ENCODE results near the gene IL2RA. TPM values are rescaled to one million over a fixed set of nuclear protein-coding genes. Genes with fewer than 3 reads are reported as not detected.

Gene IL2RA
- total and polyA plus RNA-seq, 10 of the 15 experiments (the other 5 are each of a cell fraction or from before 2014, with no cell fraction given): 2.2 to 6.0 (median 4.9) TPM

DNA sequence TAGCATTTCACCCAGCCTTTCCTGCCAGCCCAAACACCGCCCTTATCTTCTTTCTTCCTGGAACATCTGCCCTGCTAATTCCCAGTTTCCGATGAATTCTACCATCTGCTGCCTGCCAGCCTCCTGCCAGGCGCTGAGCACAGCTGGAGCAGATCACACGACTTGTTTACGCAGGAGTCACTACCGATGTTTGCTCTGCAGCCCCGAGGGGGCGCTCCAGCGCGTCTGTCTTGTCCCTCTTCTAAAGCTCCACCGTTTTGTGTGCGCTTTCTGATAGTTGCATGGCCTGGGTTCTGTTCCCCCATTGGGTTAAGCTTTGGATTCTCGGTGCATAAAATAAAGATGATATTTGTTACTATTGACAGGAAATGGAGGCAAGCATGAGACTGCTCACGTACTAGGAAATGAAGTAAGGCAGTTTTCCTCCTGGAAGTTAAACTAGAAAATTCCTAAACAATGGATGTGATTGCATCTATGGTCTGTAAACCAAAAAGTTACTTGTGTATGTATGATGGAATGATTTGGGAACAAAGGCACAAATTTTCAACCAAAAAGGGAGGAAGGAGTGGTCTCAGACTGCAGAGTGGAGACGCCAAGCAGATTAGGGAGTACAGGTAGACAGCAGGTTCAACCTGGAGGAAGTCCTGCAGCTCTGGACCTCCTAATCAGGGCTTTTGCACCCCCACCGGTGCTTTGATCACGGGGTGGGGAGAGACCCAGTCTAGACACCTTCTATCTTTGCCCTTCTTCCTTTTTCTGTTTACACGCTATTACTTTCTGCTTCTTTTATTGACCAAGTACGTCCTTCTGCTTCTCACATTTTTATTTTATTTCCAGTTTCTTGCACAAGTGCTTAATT, 24.4 kb upstream of the IL2RA start (continued):
- no peak for TF ChIP-seq NFYB (IDR thresholded peaks at IDR 0.05; ENCODE audit: insufficient read depth, low read depth, low read length)
- no peak for TF ChIP-seq NR2C2 (IDR thresholded peaks at IDR 0.05; ENCODE audit: borderline replicate concordance, control insufficient read depth, insufficient read length, low read depth)
- no peak; a peak in 1 of 4 replicates for TF ChIP-seq ETV6 (conservative IDR thresholded peaks at IDR 0.05 in 1 of 2, IDR thresholded peaks at IDR 0.05 in 1 of 2; ENCODE audit: borderline replicate concordance in 1 of 2, low read depth in 1 of 2)
- TF ChIP-seq YY1 (IDR thresholded peaks at IDR 0.05; ENCODE audit: low read depth, low read length): peak; percentile 72
- no peak for TF ChIP-seq SREBF1 (IDR thresholded peaks at IDR 0.05; ENCODE audit: low read length)
- no peak for TF ChIP-seq PAX8 (IDR thresholded peaks at IDR 0.05)
- TF ChIP-seq SMARCA5 (IDR thresholded peaks at IDR 0.05): peak; percentile 93
- TF ChIP-seq ZNF24 (IDR thresholded peaks at IDR 0.05): no peak
- no peak for TF ChIP-seq RCOR1 (conservative IDR thresholded peaks at IDR 0.05; ENCODE audit: low read depth, low read length)
- no peak for TF ChIP-seq SUPT20H (IDR thresholded peaks at IDR 0.05; ENCODE audit: borderline replicate concordance, control insufficient read depth, low read depth, low read length)
- TF ChIP-seq MEF2A (IDR thresholded peaks at IDR 0.05; ENCODE audit: insufficient read depth, low read depth, low read length): no peak
- TF ChIP-seq, protein P1, sequence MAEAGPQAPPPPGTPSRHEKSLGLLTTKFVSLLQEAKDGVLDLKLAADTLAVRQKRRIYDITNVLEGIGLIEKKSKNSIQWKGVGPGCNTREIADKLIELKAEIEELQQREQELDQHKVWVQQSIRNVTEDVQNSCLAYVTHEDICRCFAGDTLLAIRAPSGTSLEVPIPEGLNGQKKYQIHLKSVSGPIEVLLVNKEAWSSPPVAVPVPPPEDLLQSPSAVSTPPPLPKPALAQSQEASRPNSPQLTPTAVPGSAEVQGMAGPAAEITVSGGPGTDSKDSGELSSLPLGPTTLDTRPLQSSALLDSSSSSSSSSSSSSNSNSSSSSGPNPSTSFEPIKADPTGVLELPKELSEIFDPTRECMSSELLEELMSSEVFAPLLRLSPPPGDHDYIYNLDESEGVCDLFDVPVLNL (IDR thresholded peaks at IDR 0.05; ENCODE audit: low read depth, low read length): no peak
- no peak for TF ChIP-seq EGR1 (IDR thresholded peaks at IDR 0.05; ENCODE audit: borderline replicate concordance in 1 of 2, low read depth in 2 of 2, low read length in 2 of 2)
- TF ChIP-seq, protein P2, sequence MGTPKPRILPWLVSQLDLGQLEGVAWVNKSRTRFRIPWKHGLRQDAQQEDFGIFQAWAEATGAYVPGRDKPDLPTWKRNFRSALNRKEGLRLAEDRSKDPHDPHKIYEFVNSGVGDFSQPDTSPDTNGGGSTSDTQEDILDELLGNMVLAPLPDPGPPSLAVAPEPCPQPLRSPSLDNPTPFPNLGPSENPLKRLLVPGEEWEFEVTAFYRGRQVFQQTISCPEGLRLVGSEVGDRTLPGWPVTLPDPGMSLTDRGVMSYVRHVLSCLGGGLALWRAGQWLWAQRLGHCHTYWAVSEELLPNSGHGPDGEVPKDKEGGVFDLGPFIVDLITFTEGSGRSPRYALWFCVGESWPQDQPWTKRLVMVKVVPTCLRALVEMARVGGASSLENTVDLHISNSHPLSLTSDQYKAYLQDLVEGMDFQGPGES (IDR thresholded peaks at IDR 0.05): no peak
- TF ChIP-seq ZNF217 (IDR thresholded peaks at IDR 0.05): no peak
